Activated naive CD4-positive, alpha-beta T cell treated with anti-CD3 and anti-CD28 coated beads for 36 hours (primary cell): ENCODE data around the gene HSD17B14. TPM values are rescaled to one million over a fixed set of nuclear protein-coding genes. Genes with fewer than 3 reads are reported as not detected.
A peak's percentile ranks its signal among the peaks of the same experiment; 100 is the strongest.
"Not testable (repeated sequence)": the region's sequence is repeated elsewhere in the genome, so short reads cannot be mapped to it uniquely, and the experiment has no call there.

ENCODE experiments used
- CTCF ChIA-PET: fragments of 350-600 bp; sonication (Branson Sonifier 250); formaldehyde crosslinking; loops from one replicate; lab custom pipeline; 2021; ENCODE audit warnings: antibody characterized with exemption; lab: Charles Lee
- DNase-seq: peaks from one replicate; pipeline ENCODE4 v3.0.0-alpha.2; 2020
- H3K27ac Mint-ChIP-seq: one replicate; pipeline ENCODE4 v1.8.0; 2021; ENCODE audit warnings: mild to moderate bottlenecking, mixed read lengths
- H3K27me3 Mint-ChIP-seq: one replicate; pipeline ENCODE4 v1.8.0; 2021; ENCODE audit warnings: low read depth, mixed read lengths
- H3K36me3 Mint-ChIP-seq: one replicate; pipeline ENCODE4 v1.8.0; 2021; ENCODE audit warnings: low read depth, mixed read lengths
- H3K4me1 Mint-ChIP-seq: one replicate; pipeline ENCODE4 v1.8.0; 2021; ENCODE audit warnings: low read depth, mixed read lengths
- H3K4me3 Mint-ChIP-seq: one replicate; pipeline ENCODE4 v1.8.0; 2021; ENCODE audit warnings: mild to moderate bottlenecking, moderate library complexity, mixed read lengths
- H3K9me3 Mint-ChIP-seq: one replicate; pipeline ENCODE4 v1.8.0; 2021; ENCODE audit warnings: mixed read lengths
- intact Hi-C: fragments of 100-400 bp; cut with micrococcal nuclease; formaldehyde crosslinking; loops from one replicate; pipeline ENCODE4 v1.15.1; 2023
- total RNA-seq, 2 experiments: library from RNA; stranded (reverse); gene quantifications; one replicate each; pipeline ENCODE4 v1.2.3, GENCODE V29; 2021

The HSD17B14 gene
- total RNA-seq, 2 experiments from 2014 or later, result 0.50 TPM; not detected in 1

DNA sequence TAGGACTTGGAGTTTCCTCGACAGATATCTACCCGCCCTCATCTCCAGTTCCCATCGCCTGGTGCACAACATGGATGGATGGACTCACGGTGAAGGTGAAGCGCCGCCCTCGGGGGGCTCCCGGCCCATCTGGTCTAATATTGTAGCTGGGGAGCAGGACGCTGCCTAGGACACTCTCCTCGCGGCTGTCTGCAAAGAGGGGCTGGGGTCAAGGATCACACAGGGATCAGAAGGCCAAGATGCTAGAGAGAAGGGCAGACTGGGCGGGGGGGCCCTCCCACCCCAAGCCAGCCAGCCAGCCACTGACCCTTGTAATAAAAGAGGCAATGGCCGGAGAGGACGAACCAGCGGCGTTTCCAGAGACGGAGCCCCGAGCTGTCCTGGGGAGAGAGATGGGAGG is 25.0 kb upstream of the HSD17B14 start:
- no peak overlapping the region for H3K27ac Mint-ChIP-seq
- peaks cover 4% of the 10 kb centered on the region for H3K4me1 Mint-ChIP-seq
- no peaks in the 10 kb centered on the region for H3K27me3 Mint-ChIP-seq
- intact Hi-C loops, result no loop called here
- H3K4me3 Mint-ChIP-seq, result no peak overlapping the region
- no peaks in the 10 kb centered on the region for H3K9me3 Mint-ChIP-seq
- CTCF ChIA-PET, result interaction anchor here (0.6 kb wide), 1 partner anchor 41 kb away, joined by 3 read pairs; no protein-coding TSS in a partner anchor
- no peaks in the 10 kb centered on the region for H3K36me3 Mint-ChIP-seq
- DNase-seq, result no peak

DNA sequence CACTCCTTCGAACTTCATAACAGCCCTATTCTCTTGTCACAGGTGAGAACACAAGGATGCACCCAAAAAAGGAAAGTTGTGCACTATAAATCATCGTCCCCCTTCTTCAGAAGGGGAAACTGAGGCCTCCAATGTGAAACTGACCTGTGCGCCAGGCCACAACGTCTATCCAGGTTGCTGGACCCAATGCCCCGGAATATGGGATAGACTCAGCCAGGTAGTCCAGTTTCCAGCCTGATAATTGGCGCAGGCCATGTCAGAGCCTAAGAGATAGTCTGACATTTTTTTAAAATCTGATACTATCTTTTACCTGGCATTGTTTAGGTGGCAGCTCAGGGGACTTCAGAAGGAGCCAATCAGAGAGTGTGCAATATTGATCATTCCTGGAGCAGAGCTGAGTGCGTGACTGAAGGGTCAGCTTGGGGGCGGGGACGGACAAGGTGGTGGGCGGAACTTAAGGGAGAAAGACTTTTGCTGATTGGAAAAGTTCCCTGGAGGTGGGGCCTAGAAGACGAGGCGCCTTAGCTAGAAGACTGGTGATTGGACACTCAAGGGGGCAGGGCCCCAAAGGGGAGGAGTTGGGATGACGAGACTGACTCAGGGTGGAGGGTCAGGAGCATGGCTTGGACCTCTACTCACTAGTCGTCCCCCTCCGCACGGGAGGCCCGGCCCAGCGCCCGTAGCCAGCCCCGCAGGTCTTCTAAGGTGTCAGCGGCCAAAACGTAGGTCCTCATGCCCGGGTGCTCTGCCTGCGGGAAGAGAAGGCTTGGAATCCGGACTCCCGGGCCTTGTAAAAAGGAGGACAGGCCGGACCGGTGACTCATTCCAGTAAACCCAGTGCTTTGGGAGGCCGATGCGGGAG is 23.7 kb upstream of the HSD17B14 start:
- no peaks in the 10 kb centered on the region for H3K9me3 Mint-ChIP-seq
- DNase-seq, result peak; percentile 45
- CTCF ChIA-PET, result no interaction called here
- no peaks in the 10 kb centered on the region for H3K36me3 Mint-ChIP-seq
- H3K4me1 Mint-ChIP-seq, result peaks cover 4% of the 10 kb centered on the region
- intact Hi-C loops, result loop anchor here (1.0 to 5.0 kb wide), 3 partner anchors 15 to 107 kb away; partner anchors contain the start of genes FTL and NUCB1
- H3K27ac Mint-ChIP-seq, result no peak overlapping the region
- H3K4me3 Mint-ChIP-seq, result peak overlapping the region; percentile 95
- H3K27me3 Mint-ChIP-seq, result no peaks in the 10 kb centered on the region

- H3K27ac Mint-ChIP-seq, result peak overlapping the region; percentile 85
- H3K4me1 Mint-ChIP-seq, result peaks cover 4% of the 10 kb centered on the region
- DNase-seq, result peak; percentile 93
- H3K9me3 Mint-ChIP-seq, result no peaks in the 10 kb centered on the region
- H3K4me3 Mint-ChIP-seq, result peak overlapping the region; percentile 95
- intact Hi-C loops, result loop anchor here (1.0 to 5.0 kb wide), 3 partner anchors 16 to 108 kb away; partner anchors contain the start of genes FTL and NUCB1
- no peaks in the 10 kb centered on the region for H3K36me3 Mint-ChIP-seq
- CTCF ChIA-PET, result interaction anchor here (0.8 kb wide), 1 partner anchor 17 kb away, joined by 4 read pairs; no protein-coding TSS in a partner anchor
- H3K27me3 Mint-ChIP-seq, result no peaks in the 10 kb centered on the region
These were observed 22.9 kb upstream of the HSD17B14 start for GRCh38 chr19:48858984-48859710.

- H3K4me3 Mint-ChIP-seq, result no peak overlapping the region
- H3K36me3 Mint-ChIP-seq, result no peaks in the 10 kb centered on the region
- intact Hi-C loops, result loop anchor here (5.0 kb wide), 1 partner anchor 110 kb away; the partner anchor contains the start of gene FTL
- H3K27ac Mint-ChIP-seq, result no peak overlapping the region
- H3K4me1 Mint-ChIP-seq, result peaks cover 4% of the 10 kb centered on the region
- no peaks in the 10 kb centered on the region for H3K27me3 Mint-ChIP-seq
- DNase-seq, result no peak
- H3K9me3 Mint-ChIP-seq, result no peaks in the 10 kb centered on the region
- CTCF ChIA-PET, result interaction anchor here (0.6 to 1.2 kb wide), 3 partner anchors 15 to 342 kb away, joined by 3 to 5 read pairs (median 4); no protein-coding TSS in a partner anchor
These were observed 20.6 kb upstream of the HSD17B14 start for GRCh38 chr19:48856921-48857320.

GRCh38 chr19:48854103-48854502 is 17.8 kb upstream of the HSD17B14 start:
- no peaks in the 10 kb centered on the region for H3K9me3 Mint-ChIP-seq
- no peaks in the 10 kb centered on the region for H3K4me1 Mint-ChIP-seq
- intact Hi-C loops, result no loop called here
- no peaks in the 10 kb centered on the region for H3K36me3 Mint-ChIP-seq
- DNase-seq, result no peak
- H3K27ac Mint-ChIP-seq, result no peak overlapping the region
- CTCF ChIA-PET, result interaction anchor here (1.1 to 1.6 kb wide), 2 partner anchors 12 to 18 kb away, joined by 3 read pairs; partner anchors contain the start of gene HSD17B14
- no peak overlapping the region for H3K4me3 Mint-ChIP-seq
- H3K27me3 Mint-ChIP-seq, result no peaks in the 10 kb centered on the region

DNA sequence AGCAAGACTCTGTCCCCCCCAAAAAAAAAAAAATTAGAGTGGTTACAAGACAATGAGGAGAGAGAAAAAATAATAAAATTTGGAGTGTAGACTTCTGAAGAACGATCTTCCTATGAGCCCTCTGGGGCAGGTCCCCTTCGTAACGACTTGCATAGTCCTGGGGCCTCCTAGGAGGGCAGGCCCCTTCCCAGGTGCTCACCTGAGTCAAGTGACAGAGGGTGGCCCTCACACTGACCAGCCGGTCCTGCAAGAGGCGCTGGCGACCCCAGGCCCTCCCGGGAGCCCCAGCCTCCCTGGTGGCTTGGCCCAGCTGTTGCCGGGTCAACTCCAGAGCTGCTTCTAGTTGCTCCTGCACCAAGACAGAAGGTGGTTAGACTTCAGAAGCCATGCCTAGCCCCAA is 17.2 kb upstream of the HSD17B14 start:
- Mint-ChIP-seq H3K27me3 (no peaks in the 10 kb centered on the region), H3K4me1 (no peaks in the 10 kb centered on the region), H3K27ac (no peak overlapping the region), H3K9me3 (no peaks in the 10 kb centered on the region), H3K36me3 (no peaks in the 10 kb centered on the region), H3K4me3 (no peak overlapping the region)
- CTCF ChIA-PET, result interaction anchor here (1.1 kb wide), 1 partner anchor 17 kb away, joined by 3 read pairs; the partner anchor contains the start of gene HSD17B14
- DNase-seq, result no peak
- intact Hi-C loops, result no loop called here

- Mint-ChIP-seq H3K4me3 (no peak overlapping the region), H3K36me3 (no peaks in the 10 kb centered on the region), H3K4me1 (no peaks in the 10 kb centered on the region), H3K27me3 (no peaks in the 10 kb centered on the region), H3K9me3 (no peaks in the 10 kb centered on the region), H3K27ac (no peak overlapping the region)
- no peak for DNase-seq
- CTCF ChIA-PET, result interaction anchor here (0.7 to 0.9 kb wide), 3 partner anchors 10 to 120 kb away, joined by 3 to 4 read pairs (median 3); no protein-coding TSS in a partner anchor
- intact Hi-C loops, result no loop called here
These were observed 16.0 kb upstream of the HSD17B14 start for GRCh38 chr19:48852292-48852691.

DNA sequence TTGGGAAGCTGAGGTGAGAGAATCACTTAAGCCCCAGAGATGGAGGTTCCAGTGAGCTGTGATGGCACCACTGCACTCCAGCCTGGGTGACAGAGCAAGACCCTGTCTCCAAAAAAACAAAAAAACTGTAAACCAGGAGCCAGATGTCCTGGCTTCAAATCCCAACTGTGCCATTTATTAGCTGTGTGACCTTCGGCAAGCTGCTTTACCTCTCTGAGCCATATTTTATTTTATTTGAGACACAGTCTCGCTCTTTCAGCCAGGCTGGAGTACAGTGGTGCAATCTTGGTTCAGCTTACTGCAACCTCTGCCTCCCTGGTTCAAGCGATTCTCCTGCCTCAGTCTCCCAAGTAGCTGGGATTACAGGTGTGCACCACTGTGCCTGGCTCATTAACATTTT is 10.4 kb upstream of the HSD17B14 start:
- H3K27me3 Mint-ChIP-seq, H3K9me3 Mint-ChIP-seq, H3K4me1 Mint-ChIP-seq, H3K27ac Mint-ChIP-seq, DNase-seq, H3K4me3 Mint-ChIP-seq, H3K36me3 Mint-ChIP-seq, intact Hi-C loops: not testable (repeated sequence)
- CTCF ChIA-PET, result interaction anchor here (1.7 to 5.6 kb wide), 2 partner anchors 10 to 124 kb away, joined by 6 to 25 read pairs; partner anchors contain the start of gene HSD17B14

GRCh38 chr19:48845384-48845783 is 9.1 kb upstream of the HSD17B14 start:
- Mint-ChIP-seq H3K27me3 (no peaks in the 10 kb centered on the region), H3K4me1 (no peaks in the 10 kb centered on the region), H3K4me3 (no peak overlapping the region), H3K36me3 (no peaks in the 10 kb centered on the region), H3K9me3 (no peaks in the 10 kb centered on the region), H3K27ac (no peak overlapping the region)
- intact Hi-C loops, result no loop called here
- DNase-seq, result no peak
- CTCF ChIA-PET, result interaction anchor here (0.7 to 6.3 kb wide), 7 partner anchors 9 to 214 kb away, joined by 4 to 121 read pairs (median 7); partner anchors contain the start of gene HSD17B14

DNA sequence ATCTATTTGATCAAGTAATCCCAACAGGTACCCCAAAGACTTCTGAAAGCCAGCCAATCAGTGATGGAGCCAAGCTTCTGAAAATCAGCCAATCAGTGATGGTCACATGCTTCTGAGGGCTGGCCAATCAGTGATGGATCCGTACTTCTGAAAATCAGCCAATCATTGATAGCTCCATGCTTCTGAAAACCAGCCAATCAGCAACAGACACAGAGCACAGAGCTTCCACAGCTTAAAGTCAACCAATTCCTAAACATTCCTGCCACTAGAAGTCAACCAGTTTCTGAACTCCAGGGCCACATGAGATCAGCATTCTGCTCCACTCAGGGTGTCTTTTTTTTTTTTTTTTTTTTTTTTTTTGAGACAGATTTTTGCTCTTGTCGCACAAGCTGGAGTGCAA is 8.2 kb upstream of the HSD17B14 start:
- Mint-ChIP-seq H3K36me3 (no peaks in the 10 kb centered on the region), H3K4me1 (no peaks in the 10 kb centered on the region), H3K4me3 (no peak overlapping the region), H3K27me3 (no peaks in the 10 kb centered on the region), H3K9me3 (no peaks in the 10 kb centered on the region), H3K27ac (no peak overlapping the region)
- intact Hi-C loops, result no loop called here
- CTCF ChIA-PET, result interaction anchor here (0.6 to 6.3 kb wide), 9 partner anchors 9 to 519 kb away, joined by 3 to 121 read pairs (median 4); partner anchors contain the start of genes EMP3, GYS1, HSD17B14 and RUVBL2
- no peak for DNase-seq

GRCh38 chr19:48842789-48843162 is 6.5 kb upstream of the HSD17B14 start:
- CTCF ChIA-PET, result interaction anchor here (0.6 to 6.3 kb wide), 40 partner anchors 9 to 337 kb away, joined by 3 to 121 read pairs (median 4); partner anchors contain the start of genes BAX, BCAT2, PPP1R15A and RUVBL2
- Mint-ChIP-seq H3K4me3 (no peak overlapping the region), H3K27ac (no peak overlapping the region), H3K36me3 (no peaks in the 10 kb centered on the region), H3K27me3 (no peaks in the 10 kb centered on the region), H3K4me1 (no peaks in the 10 kb centered on the region), H3K9me3 (no peaks in the 10 kb centered on the region)
- peak; percentile 70 for DNase-seq
- intact Hi-C loops, result loop anchor here (1.0 to 2.0 kb wide), 4 partner anchors 47 to 196 kb away; partner anchors contain the start of gene CA11
